A673 (cell line): Measurements from ENCODE around the gene HNF1B. TPM values are rescaled to one million over a fixed set of nuclear protein-coding genes. Genes with fewer than 3 reads are reported as not detected.

Source experiments
- BruUV-seq: library from RNA; stranded (reverse); fragments of 400-500 nt; replicated peaks from 2 replicates; lab custom pipeline; 2021; lab: Mats Ljungman, UMichigan
- CTCF ChIA-PET: fragments of 300-600 bp; sonication (Branson Sonifier 250); formaldehyde crosslinking; loops from one replicate; lab custom pipeline; 2022; ENCODE audit warnings: antibody characterized with exemption; lab: Charles Lee
- POLR2A ChIA-PET: fragments of 300-600 bp; sonication (Branson Sonifier 250); formaldehyde crosslinking; loops from one replicate; lab custom pipeline; 2022; ENCODE audit warnings: antibody characterized with exemption; ENCODE audit not compliant: low non-redundant PET; lab: Charles Lee
- DNase-seq: peaks from one replicate; pipeline ENCODE4 v3.0.0-alpha.2; 2015; ENCODE audit warnings: low spot score
- H3K27ac ChIP-seq: fragments of 200-600 bp; sonication (generic); 2 replicates; pipeline ENCODE4 v1.5.1; 2016; ENCODE audit warnings: mixed run types, low read depth, mild to moderate bottlenecking, mixed read lengths, antibody characterized with exemption, low read length; ENCODE audit not compliant: poor library complexity, severe bottlenecking
- H3K27me3 ChIP-seq: fragments of 200-600 bp; sonication (generic); replicated peaks from 2 replicates; pipeline ENCODE4 v1.6.1; 2017; ENCODE audit warnings: mixed run types, low read depth, mild to moderate bottlenecking, mixed read lengths, antibody characterized with exemption, low read length; ENCODE audit not compliant: insufficient read depth, poor library complexity
- H3K36me3 ChIP-seq: fragments of 200-600 bp; sonication (generic); 2 replicates; pipeline ENCODE4 v1.6.1; 2016; ENCODE audit warnings: mixed run types, mild to moderate bottlenecking, mixed read lengths, antibody characterized with exemption, low read length; ENCODE audit not compliant: insufficient read depth, poor library complexity, severe bottlenecking
- H3K4me1 ChIP-seq: fragments of 200-600 bp; sonication (generic); 2 replicates; pipeline ENCODE4 v1.6.1; 2017; ENCODE audit warnings: mixed run types, mild to moderate bottlenecking, mixed read lengths, antibody characterized with exemption, low read length; ENCODE audit not compliant: insufficient read depth, poor library complexity, severe bottlenecking
- H3K4me3 ChIP-seq: fragments of 200-600 bp; sonication (generic); 2 replicates; pipeline ENCODE4 v1.5.1; 2016; ENCODE audit warnings: low read depth, mixed run types, mild to moderate bottlenecking, mixed read lengths, low read length; ENCODE audit not compliant: poor library complexity, severe bottlenecking
- H3K9me3 ChIP-seq: fragments of 200-600 bp; sonication (generic); 2 replicates; pipeline ENCODE4 v1.6.1; 2016; ENCODE audit warnings: mixed run types, low read depth, mild to moderate bottlenecking, mixed read lengths, antibody characterized with exemption, low read length; ENCODE audit not compliant: poor library complexity, severe bottlenecking
- EZH2 ChIP-seq: fragments of 200-600 bp; sonication (generic); IDR thresholded peaks from 2 replicates; pipeline ENCODE4 v1.6.1; 2017; ENCODE audit warnings: borderline replicate concordance, low read depth, mild to moderate bottlenecking, mixed read lengths, antibody characterized with exemption, low read length; ENCODE audit not compliant: poor library complexity, severe bottlenecking
- intact Hi-C: fragments of 100-400 bp; cut with micrococcal nuclease; formaldehyde crosslinking; loops from one replicate; pipeline ENCODE4 v1.10.0; 2022; ENCODE audit not compliant: unreplicated experiment
- total RNA-seq: library from RNA; stranded (reverse); gene quantifications from 2 replicates; pipeline ENCODE4 v1.2.3, GENCODE V29; 2021
- TF ChIP-seq, protein P1 (sequence below): fragments of 300-800, 200-600 bp; sonication (generic); conservative IDR thresholded peaks from 2 replicates; pipeline ENCODE4 v1.5.1; 2017; ENCODE audit warnings: low read depth, mild to moderate bottlenecking, antibody characterized with exemption, low read length, moderate library complexity, mixed read lengths

Gene HNF1B
- total RNA-seq, 1 experiment from 2014 or later: not detected

DNA sequence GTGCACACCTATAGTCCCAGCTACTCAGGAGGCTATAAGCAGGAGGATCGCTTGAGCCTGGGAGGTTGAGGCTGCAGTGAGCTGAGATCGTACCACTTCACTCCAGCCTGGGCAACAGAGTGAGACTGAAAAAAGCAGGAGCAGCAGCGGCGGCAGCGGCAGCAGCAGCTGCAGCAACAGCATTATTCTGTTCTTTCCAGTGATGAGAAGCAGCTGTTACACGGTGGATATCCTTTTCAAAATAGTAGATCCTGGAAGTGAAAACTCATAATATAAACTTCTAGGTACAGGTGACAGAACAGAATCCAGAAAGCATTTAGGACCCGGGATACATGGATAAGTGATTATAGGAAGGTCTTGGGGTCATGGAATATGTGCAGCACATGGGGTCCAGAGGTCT is 17.8 kb upstream of the HNF1B start:
- DNase-seq: no peak
- POLR2A ChIA-PET: no interaction called here
- no peak overlapping the region for H3K4me3 ChIP-seq
- intact Hi-C loops: no loop called here
- no peaks in the 10 kb centered on the region for H3K4me1 ChIP-seq
- CTCF ChIA-PET: no interaction called here
- H3K36me3 ChIP-seq: no peaks in the 10 kb centered on the region
- H3K27me3 ChIP-seq: peaks cover 13% of the 10 kb centered on the region
- no peak overlapping the region for H3K27ac ChIP-seq
- TF ChIP-seq, protein P1, sequence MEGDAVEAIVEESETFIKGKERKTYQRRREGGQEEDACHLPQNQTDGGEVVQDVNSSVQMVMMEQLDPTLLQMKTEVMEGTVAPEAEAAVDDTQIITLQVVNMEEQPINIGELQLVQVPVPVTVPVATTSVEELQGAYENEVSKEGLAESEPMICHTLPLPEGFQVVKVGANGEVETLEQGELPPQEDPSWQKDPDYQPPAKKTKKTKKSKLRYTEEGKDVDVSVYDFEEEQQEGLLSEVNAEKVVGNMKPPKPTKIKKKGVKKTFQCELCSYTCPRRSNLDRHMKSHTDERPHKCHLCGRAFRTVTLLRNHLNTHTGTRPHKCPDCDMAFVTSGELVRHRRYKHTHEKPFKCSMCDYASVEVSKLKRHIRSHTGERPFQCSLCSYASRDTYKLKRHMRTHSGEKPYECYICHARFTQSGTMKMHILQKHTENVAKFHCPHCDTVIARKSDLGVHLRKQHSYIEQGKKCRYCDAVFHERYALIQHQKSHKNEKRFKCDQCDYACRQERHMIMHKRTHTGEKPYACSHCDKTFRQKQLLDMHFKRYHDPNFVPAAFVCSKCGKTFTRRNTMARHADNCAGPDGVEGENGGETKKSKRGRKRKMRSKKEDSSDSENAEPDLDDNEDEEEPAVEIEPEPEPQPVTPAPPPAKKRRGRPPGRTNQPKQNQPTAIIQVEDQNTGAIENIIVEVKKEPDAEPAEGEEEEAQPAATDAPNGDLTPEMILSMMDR: no peak
- no peak for TF ChIP-seq EZH2
- H3K9me3 ChIP-seq: no peaks in the 10 kb centered on the region
- BruUV-seq: no TSS peak

DNA sequence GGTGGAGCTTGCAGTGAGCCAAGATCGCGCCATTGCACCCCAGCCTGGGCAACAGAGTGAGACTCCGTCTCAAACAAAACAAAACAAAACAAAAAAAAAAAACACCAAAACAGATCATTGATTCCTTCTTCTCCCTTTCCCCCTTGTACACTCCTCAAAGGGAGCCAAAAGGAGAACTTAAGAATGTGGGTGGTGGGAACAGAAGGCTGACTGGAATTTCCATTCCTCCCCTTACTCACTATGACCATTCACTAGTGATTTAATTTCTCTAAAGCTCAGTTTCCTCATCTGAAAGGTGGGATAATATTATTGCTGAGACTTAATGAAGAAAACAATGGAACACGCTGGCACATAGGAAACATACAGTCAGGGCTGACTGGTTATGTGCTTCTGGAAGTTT is 17.1 kb upstream of the HNF1B start:
- Histone ChIP-seq H3K4me3 (no peak overlapping the region), H3K27ac (no peak overlapping the region), H3K27me3 (peaks cover 13% of the 10 kb centered on the region), H3K36me3 (no peaks in the 10 kb centered on the region), H3K9me3 (no peaks in the 10 kb centered on the region), H3K4me1 (no peaks in the 10 kb centered on the region)
- ChIA-PET POLR2A (no interaction called here), CTCF (no interaction called here)
- DNase-seq: no peak
- no peak for TF ChIP-seq EZH2
- TF ChIP-seq, protein P1: no peak
- intact Hi-C loops: no loop called here
- BruUV-seq: no TSS peak

GRCh38 chr17:37761059-37761458 is 16.2 kb upstream of the HNF1B start:
- CTCF ChIA-PET: no interaction called here

More at GRCh38 chr17:37761059-37761458, 16.2 kb upstream of the HNF1B start:
- Histone ChIP-seq H3K4me1 (no peaks in the 10 kb centered on the region), H3K27ac (no peak overlapping the region), H3K36me3 (no peaks in the 10 kb centered on the region), H3K27me3 (peaks cover 13% of the 10 kb centered on the region), H3K4me3 (no peak overlapping the region), H3K9me3 (no peaks in the 10 kb centered on the region)
- TF ChIP-seq EZH2: no peak
- TF ChIP-seq, protein P1: no peak
- BruUV-seq: no TSS peak
- POLR2A ChIA-PET: no interaction called here
- intact Hi-C loops: no loop called here
- no peak for DNase-seq
